CD4-positive, alpha-beta T cell treated with Interleukin-6 for 4 hours (primary cell): Measurements from ENCODE around the gene NAT9.

Experiments used
- DNase-seq: peaks from one replicate; pipeline ENCODE4 v3.0.0-alpha.2; 2020; ENCODE audit warnings: mixed read lengths

The NAT9 gene, protein sequence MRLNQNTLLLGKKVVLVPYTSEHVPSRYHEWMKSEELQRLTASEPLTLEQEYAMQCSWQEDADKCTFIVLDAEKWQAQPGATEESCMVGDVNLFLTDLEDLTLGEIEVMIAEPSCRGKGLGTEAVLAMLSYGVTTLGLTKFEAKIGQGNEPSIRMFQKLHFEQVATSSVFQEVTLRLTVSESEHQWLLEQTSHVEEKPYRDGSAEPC

DNA sequence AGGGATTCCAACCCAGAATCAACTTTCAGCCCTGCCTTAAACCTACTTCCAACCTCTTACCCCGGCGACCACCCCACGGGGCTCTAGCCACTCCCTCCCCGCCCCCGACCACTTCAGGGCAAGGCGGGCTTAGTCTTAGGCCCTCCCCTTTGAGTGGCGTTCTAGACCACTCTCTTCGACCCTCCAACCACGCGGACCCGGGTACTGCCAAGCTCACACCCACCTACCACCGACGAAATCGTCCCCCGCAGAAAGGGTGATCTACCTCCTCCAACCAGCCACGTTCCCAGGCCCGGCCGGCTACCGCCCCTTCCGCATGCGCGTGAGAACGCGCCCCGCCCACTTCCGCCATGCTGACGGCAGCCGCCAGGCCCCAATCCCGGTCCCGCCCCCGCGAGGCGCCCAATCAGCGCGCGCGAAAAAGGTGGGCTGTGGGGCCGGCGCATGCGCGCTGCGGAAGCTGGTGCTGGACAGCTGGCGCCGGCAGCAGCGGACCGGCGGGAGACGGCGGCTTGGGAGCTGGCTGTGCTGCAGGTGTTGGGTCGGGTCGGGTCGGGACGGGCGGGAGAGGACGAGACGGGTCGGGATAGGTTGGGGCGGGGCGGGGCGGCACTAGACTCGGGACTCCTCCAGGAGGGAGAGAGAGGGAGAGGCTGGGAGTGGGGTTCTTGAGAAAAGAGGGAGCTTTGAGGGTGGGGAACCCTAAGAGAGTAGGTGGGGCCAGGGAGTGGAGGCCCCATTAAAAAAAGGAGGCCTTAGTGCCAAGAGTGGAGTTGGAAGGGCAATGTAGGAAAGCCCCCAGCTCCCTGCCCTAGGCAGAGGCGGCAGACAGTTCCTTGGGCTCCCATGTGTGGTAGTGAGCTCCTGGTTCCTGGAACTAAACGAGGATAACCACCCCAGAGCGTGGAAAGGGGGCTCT lies at the start of gene NAT9:
NAT9 (minus strand) TSS at position 302 of the 919 bp plus-strand sequence. CDS start 647 bp downstream, outside the sequence.
- DNase-seq, result peak; percentile 99

DNA sequence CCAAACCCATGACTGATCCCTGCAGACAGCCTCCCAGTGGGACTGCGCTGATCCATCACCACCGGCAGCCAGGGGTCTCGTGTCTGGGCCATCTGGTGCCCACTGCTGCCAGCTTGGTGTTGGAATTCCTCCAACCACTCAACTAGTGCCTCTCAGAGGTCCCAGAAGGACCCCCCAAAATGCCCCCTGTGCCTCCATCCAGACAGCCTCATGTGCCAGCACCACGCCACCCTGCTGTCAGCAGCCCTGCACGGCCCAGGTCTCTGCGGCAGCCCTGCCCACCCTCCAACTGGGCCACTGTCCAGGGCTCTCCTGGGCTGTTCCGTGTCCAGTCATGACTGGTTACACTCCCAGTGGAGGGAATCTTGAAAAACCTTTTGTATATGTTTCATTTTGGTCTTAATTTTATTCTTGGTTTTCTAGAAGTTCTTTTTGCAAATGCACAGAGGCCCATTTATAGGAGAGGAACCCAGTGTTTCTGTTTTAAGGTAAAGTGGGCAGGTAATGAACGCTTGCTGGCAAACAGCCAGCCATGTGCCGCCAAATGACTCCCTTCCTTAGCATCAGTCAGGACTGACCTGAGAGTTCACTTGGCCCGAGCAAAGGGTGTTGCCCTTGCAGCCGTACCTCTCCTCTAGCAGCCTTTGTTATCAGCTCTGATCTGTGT lies 48.9 kb upstream of the NAT9 start:
- no peak for DNase-seq

DNA sequence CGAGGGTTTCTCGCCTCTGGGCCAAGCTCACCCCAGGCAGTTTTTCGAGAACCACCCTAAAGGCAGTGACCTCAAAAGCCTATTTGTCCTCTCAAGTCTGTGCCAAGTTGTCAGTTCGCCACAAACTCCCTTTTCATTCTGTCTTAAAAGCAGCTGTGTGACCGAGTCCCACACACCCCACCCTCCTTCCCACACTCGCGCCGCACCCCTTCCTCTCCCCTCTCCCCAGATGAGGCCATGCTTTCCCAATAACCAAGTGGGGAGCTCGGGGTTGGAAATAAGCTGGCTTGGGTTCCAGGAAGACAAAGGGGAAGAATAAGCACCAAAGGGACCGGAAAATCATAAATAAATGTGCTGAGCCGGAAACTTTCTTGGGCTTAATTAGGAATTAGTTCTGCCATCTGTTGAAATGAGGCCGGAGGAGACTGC lies 46.8 kb upstream of the NAT9 start:
- no peak for DNase-seq

DNA sequence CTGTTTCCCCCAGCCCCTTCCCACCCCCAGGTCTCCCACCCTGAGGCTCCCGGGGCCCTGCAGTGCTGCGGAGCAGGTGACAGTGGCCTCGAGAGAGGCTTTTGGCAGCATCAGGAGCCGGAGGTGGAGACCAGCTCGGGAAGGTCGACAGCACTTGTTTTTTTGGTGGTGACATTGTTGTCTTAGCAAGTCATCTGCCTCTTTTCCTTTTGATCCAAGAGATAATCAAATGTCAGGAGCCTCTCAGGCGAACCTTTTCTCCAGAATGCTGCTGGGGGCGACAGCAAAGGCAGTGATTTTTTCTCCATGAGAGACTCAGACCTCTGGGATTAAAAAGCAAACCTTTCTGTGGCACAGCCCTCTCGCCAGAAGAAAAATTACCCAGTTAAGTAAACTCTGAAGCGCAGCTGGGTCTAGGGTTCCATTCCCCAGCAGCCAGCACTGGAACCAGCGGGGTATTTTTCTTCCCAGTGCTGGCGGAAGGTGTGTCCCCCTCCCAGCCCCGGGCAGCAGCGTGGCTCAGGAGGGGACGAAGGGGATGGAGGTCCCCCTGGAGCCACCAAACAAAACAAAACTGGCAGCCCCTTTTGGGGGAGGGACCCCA lies 46.3 kb upstream of the NAT9 start:
- DNase-seq, result no peak

DNA sequence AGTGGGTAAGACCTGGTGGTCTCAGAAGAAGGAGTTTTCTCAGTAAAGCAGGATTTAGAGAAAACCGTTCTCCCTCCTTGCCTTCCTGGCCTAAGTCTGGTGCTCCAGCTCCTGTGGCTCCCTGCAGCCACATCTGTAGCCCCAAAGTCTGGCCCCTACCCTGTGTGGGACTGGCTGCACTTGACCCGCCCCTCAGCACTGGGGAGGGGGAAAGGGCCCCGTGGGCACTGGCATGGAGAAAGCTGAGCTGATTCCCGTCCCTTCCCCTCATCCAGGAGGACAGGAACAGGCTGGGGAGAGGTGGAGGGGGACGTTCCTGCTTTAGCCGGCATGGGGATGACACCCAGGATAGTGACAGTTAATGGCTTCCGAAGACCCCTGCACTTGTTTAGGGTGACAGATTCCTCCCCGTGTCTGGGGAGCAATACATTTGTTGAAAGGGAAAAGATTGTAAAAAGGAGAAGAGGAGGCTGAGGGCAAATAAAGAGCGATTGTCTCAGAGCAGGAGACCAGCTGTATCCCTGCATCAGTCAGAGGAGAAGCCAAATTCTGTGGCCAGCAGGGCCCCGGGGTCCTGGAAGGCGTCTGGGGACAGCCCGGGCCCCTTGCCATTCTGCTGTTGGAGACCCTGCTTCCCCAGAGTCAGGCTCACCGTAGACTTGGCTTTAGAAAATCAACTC lies 45.6 kb upstream of the NAT9 start:
- DNase-seq, result no peak

DNA sequence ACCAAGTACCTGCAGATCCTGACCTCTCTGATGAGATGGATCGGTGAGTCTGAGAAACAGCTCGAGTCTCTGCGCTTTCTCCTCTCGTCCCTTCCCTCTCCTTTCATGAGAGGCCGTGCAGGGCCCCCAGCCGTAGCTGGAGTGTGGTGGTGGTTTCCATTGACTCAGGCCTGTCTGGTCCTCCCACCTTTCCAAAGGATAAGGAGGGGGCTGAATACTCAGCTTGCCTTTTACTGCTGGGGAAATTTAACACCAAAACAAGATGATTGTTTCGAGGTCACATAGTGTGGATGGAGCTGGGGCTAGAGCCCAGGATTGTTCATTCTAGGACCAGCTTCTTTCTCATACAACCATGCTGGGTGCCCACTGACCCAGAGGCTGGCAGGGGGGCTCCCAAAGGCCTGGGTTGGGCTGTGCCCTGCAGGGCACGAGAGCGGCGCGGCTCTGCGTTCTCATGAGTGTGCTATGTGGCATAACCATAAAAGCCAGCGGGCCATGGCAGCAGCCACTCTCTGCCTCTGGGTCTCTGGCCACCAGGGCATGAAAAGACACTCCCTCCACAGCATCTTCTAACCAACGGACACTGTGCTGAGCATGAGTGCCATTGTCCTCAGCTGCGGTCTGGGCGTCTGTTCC lies 43.8 kb upstream of the NAT9 start:
- no peak for DNase-seq

DNA sequence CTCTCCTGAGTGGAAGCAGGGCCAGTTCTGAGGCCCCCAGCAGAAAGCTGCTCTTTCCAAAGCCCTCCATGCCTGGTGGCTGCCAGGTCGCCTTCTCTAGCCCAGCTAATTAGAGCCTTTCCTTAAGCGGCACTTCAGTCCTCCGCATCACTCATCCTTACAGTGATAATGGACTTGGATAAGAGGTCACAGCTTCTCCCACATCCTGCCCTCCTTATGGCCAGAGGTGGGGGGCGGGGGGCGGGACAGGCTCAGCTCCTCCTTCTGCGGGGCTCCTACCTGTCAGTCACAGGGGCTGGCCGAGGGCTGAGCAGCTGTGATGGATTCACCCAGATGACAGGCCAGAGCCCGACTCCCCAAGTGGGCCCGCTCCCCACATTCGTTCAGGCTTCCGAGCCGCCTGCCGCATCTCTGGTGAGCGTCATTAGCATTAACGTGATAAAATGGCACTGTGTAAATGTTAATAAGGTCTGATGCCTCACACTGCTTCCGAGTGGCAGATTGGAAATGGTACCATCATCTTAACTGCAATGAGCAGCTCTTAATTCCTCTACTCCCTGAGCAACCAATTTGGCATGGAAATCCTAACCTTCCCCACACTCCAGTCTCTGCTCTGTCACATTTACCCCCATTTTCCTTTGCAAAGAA lies 42.3 kb upstream of the NAT9 start:
- no peak for DNase-seq

DNA sequence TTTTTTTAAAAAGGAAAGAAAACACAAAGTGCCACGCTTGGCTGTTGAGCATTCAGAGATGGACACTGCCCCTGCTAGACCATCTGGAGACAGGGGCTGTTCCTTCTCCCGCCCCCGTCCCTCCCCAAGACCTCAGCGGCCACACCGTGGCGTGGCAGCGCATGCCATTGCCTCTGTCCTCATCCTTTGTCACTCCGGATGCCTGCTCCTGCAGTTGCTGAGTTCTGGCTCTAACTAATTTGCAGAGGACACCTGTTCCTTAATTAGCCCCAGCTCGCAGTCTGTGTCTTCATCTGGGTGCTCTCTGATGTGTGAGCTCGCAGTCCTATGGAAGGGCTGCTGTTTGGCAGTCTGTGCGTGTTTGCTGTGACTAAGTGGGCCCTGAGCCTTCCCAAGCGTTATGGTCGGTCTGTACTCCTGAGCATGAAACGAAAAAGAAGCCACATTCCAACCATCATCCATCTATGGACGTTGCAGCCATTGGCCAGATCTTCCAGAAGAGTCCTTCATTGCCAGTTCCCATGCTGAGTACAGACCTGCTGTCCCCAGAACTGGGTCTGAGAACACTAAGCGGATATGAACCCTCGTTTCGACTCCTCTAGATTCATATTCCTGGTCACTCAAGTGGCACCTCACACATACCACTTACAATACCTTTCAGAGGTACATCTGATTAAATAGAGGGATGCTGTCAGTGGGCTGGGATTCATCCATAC lies 40.9 kb upstream of the NAT9 start:
- DNase-seq, result no peak

DNA sequence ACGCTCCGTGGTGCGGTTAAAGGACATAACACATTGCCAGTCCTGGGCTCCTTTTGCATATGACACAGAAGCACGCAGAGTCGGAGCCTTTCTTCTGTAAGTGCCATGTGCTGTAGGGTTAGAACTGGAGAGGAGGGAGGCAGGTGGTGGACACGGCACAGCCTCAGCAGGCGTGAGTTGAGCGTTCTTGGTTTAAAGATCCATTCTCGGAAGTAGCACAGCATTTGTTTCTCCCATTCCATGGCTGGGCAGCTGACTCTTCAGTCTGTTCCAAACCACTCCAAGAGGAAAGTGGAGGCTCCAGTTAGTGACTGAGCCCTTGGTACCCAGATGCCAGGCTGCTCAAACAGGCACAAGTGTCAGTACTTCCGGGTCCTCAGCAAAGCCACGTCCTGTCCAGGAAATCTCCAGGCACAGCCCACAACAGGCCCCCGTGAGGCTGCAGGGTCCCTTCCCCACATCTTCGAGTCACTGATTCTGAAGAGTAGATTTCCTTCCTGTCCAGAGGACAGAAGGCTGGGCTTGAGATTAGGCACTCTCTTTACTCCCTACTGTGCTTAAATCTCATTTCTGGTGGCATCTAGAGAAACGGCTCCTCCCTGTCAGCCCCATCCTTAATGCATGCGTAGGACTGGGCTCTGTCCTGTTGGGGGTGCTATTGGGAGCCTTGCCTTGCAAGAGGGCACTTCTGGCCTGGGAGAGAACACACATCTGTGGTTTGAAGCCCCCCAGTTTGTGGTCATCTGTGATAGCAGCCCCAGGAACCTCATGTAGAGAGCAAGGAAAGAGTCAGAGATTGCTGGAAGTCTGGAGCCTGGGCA lies 39.6 kb upstream of the NAT9 start:
- no peak for DNase-seq

DNA sequence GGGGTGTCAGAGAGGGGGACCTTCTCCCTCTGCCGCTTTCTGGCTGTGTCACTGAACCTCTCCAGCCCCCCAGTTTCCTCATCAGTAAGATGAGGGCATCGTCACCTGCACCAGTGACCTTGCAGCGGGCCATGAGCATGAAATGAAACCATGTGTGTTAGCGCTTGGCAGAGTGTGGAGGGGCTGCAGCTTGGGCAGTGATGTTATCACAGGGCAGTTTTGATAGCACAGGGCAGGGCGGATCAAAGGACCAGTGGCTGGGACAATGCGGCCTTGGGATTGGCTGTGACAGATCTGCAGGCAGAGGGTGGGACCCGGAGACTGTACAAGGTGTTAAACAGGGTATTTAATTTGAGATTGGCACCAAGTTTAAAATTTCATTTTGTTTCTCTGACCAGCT lies 38.9 kb upstream of the NAT9 start:
- DNase-seq, result no peak

DNA sequence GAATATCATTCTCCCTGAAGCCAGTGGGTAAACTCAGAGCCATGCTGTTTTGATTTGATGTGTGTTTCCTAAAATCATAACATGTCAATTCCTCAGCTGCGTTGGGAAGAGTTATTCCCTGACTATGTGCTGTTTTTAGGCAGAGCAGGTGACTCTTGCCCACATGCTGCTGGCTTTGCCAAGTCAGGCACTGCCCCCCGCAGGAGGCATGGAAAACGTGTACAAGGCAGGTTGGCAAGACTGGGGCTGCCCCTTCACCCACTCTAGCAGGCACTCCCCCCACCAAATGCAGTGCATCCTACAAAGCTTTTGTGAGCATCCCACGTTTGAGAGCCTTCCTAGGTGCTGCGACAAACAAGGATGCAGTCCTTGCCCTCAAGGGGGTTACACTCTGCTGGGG lies 38.3 kb upstream of the NAT9 start:
- peak; percentile 26 for DNase-seq

DNA sequence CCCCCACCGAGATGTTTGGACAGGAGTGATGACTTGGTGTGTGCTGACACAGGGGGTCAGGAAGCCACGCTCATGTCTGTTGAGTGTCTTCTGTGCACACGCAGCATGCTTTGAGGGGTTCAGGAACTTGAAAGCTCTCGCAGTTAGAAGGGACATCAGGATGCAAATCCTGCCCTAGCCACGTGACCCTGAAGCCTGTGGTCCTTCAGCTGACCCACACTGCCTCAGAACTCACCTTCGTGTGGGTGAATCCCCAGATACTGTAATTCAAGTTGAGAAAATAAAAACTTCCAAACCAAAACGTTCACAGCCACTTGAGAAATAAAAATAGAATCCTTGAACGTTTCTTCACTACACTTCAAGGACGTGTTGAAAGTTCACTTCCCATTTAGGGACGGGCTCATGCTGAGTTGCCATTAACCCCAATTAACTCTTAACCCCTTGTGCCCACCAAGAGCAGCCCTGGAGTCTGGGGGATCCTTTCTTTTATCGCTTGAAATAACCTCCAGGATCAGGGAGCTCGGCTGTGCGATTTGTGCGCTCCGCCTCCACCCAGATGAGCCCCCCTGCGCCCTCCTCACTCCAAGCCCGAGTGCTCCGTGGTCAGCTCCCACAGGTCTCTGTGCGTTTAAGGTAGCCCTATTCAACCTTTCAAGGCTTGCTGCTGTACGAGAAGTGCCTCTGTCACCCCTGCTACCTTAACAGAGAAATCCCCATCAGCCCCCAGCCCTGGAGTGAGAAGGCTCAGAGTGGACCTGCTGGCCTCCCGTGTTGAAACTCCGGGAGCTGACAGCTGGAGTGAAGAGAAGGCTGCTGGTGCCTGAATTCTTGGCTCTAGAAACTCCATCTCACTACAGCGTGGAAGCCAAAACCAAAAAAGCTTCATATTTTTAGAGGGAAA lies 36.2 kb upstream of the NAT9 start:
- no peak for DNase-seq

DNA sequence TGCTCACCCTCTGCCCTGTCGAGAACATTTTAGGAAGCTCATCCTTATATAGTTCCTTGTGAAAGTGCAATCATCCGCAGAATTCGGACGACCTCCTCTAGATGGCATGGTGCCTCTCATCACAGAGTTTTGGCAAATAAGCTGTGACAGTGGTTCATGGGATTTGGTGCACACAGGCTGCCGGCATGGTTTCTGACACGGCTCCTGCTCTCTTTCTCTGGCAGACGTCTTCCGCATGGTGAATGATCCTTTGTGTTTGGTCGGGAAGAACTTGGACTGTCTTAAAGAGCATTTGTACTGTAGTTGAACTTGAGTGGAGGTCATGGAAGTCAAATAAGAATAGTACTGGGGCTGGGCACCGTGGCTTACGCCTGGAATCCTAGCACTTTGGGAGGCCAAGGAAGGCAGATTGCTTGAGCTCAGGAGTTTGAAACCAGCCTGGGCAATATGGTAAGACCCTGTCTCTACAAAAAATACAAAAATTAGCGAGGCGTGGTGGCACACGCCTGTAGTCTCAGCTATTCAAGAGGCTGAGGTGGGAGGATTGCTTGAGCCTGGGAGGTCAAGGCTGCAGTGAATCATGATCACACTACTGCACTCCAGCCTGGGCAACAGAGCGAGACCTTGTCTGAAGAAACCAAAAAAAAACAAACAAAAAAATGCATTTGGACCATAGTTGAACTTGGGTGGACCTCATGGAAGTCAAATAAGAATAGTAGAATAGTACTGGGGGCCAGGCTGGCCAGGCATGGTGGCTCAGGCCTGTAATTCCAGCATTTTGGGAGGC lies 34.7 kb upstream of the NAT9 start:
- no peak for DNase-seq

DNA sequence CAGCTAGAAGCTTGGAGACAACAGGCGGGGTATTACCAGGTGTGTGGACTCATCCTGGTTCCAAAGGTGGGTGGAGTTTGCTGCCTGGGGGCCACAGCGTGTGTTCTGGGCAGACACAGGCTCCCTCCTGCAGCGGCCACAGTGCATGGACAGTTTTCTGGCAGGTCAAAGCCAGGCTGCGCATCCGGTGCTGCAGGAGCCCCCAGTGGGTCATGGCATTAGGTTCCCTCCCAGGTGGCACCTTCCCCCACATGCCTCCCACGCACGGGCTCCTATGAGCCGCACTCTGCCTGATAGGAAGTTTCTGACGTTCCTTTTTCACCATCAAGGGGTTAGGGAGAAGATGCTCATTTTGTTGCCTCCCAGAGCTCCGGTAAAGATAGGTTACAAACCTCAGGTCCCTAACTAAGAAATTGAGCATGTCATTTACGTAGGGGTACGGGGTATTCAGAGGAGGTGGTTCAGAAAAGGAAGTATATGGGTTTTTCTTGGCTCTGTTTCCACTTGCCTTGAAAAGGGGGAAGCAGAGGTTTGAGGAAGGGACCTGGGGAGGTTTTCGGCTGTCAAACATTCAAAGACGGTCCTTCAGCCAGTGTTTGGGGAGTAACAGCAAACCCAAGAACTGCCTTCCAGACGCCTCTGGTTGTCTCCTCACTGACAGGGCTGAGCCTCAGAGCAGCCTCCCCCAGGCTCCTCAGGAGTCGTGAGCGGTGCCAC lies 32.7 kb upstream of the NAT9 start:
- DNase-seq, result no peak

DNA sequence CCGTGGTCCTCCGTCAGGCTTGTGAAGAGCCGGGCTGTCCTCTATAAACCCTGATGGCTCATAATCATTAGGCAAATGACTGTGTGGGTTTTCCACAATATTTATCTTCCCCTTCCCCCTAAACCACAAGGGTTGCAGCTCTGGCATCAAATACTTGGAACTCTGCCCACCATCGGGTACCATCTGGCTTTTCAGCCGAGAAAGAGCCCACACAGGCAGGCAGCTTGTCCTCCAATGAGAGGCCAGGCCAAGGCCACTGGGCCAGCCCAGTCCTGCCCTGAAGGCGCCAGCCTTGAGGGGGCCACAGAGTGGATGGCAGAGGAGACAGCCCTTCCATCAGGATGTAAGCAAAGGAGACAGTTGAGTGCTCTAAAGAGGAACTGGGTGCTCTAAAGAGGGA lies 31.8 kb upstream of the NAT9 start:
- no peak for DNase-seq

DNA sequence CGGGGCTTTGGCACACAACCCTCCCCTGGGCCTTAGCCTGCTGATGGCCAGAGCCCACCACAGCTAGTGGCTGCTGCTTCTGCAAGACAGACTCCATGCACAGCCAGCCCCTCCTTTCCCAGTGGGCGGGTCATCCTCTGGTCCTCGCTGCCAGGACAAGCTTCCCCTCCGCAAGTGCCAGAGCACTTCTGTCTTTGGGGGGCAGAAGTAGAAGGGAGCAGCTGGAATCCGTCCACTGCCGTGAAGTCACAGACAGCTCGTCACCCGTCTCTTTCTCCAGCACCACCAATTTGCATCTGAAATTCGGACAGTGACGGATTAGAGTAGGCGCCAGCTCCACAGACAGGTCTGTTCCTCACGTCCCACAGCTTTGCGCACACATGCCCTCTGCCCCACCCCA lies 31.3 kb upstream of the NAT9 start:
- DNase-seq, result no peak

DNA sequence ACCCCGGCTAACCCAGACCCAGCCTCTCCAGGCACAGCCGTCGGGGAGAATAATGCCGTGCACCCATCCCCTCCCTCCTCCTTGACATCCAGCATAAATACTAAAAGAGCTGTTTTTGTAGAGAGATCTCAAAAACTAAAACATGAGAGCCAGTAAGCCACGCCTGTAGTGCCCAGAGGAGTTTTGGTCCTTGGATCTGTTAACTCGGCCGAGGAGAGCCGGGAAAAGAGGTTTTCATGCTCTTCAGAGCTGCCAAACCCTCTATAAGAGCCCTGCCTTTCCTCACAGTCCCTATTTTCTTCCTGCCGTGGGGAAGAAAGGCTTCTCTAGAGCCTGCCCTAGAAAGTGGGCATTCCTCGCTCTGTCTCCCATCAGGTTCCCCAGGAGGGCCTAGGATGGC lies 30.2 kb upstream of the NAT9 start:
- no peak for DNase-seq

DNA sequence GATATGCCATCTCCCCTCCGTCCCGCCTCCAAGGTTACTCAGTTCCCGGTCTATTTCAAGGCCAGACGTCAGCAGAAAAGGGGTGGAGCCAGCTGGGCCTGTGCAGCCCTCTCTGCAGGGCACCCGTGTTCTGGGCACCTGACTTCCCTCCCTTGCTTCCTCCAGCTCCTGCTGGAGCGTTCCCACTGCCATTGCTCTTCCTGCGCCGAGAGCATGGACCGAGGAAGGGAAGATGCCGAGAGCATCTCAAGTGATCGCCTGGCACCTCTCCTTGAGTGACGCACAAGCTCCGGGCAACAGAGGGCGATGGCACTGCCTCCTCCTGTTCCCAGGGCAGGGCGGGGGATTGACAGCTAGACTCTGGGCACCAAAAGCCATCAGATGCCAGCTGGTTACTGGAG lies 29.4 kb upstream of the NAT9 start:
- no peak for DNase-seq
